OCI-LY7 (cell line): ENCODE results near the gene TTBK1. TPM values are rescaled to one million over a fixed set of nuclear protein-coding genes. Genes with fewer than 3 reads are reported as not detected.

ENCODE experiments used
- BruUV-seq: library from RNA; stranded (reverse); fragments of 400-500 nt; replicated peaks from 2 replicates; lab custom pipeline; 2021; lab: Mats Ljungman, UMichigan
- CTCF ChIA-PET: fragments of 300-600 bp; sonication (Branson Sonifier 250); formaldehyde crosslinking; loops from one replicate; lab custom pipeline; 2022; ENCODE audit warnings: antibody characterized with exemption; ENCODE audit not compliant: unreplicated experiment; lab: Charles Lee
- POLR2A ChIA-PET: fragments of 300-600 bp; sonication (Branson Sonifier 250); formaldehyde crosslinking; loops from one replicate; lab custom pipeline; 2022; ENCODE audit warnings: antibody characterized with exemption; lab: Charles Lee
- DNase-seq: peaks from one replicate; pipeline ENCODE4 v3.0.0-alpha.2; 2015; ENCODE audit warnings: low spot score
- H2AFZ ChIP-seq: fragments of 200-600 bp; sonication (generic), shearing (Covaris generic); 2 replicates; pipeline ENCODE4 v1.6.1; 2014; ENCODE audit warnings: mild to moderate bottlenecking, antibody characterized with exemption, low read length, moderate library complexity
- H3K27ac ChIP-seq: fragments of 200-600 bp; sonication (generic); 2 replicates; pipeline ENCODE4 v1.5.1; 2014; ENCODE audit warnings: mixed run types, low read depth, mild to moderate bottlenecking, moderate library complexity, low read length, inconsistent platforms; ENCODE audit not compliant: poor library complexity, severe bottlenecking
- H3K36me3 ChIP-seq: fragments of 200-600 bp; sonication (generic); 2 replicates; pipeline ENCODE4 v1.6.1; 2014; ENCODE audit warnings: mild to moderate bottlenecking, antibody characterized with exemption, low read length, moderate library complexity, mixed read lengths; ENCODE audit not compliant: insufficient read depth
- H3K4me1 ChIP-seq: fragments of 200-600 bp; sonication (generic); 2 replicates; pipeline ENCODE4 v1.5.1; 2014; ENCODE audit warnings: mild to moderate bottlenecking, low read length; ENCODE audit not compliant: insufficient read depth, poor library complexity, severe bottlenecking
- H3K4me2 ChIP-seq: fragments of 200-600 bp; sonication (generic); 2 replicates; pipeline ENCODE4 v1.6.1; 2014; ENCODE audit warnings: mild to moderate bottlenecking, low read length
- H3K4me3 ChIP-seq: fragments of 200-600 bp; sonication (generic); 2 replicates; pipeline ENCODE4 v1.5.1; 2014; ENCODE audit warnings: mild to moderate bottlenecking, low read depth, low read length; ENCODE audit not compliant: poor library complexity, severe bottlenecking
- H3K79me2 ChIP-seq: fragments of 200-600 bp; sonication (generic); 2 replicates; pipeline ENCODE4 v1.6.1; 2016; ENCODE audit warnings: low read depth, mild to moderate bottlenecking, low read length, moderate library complexity, mixed read lengths; ENCODE audit not compliant: insufficient read depth
- H3K9me2 ChIP-seq: fragments of 200-600 bp; sonication (generic); 2 replicates; pipeline ENCODE4 v1.6.1; 2016; ENCODE audit warnings: mild to moderate bottlenecking, low read length, mixed read lengths; ENCODE audit not compliant: insufficient read depth
- H3K9me3 ChIP-seq: fragments of 200-600 bp; sonication (generic); 2 replicates; pipeline ENCODE4 v1.6.1; 2014; ENCODE audit warnings: mild to moderate bottlenecking, mixed run types, low read length, mixed read lengths
- H4K20me1 ChIP-seq: fragments of 200-600 bp; sonication (generic); 2 replicates; pipeline ENCODE4 v1.6.1; 2014; ENCODE audit warnings: mild to moderate bottlenecking, antibody characterized with exemption, low read length, moderate library complexity, mixed read lengths; ENCODE audit not compliant: insufficient read depth
- CTCF ChIP-seq: fragments of 200-600 bp; sonication (generic); conservative IDR thresholded peaks from 2 replicates; pipeline ENCODE4 v1.5.1; 2014; ENCODE audit warnings: mild to moderate bottlenecking, antibody characterized with exemption, low read length, moderate library complexity, mixed read lengths
- EZH2phosphoT487 ChIP-seq: fragments of 200-600 bp; sonication (generic); IDR thresholded peaks from 2 replicates; pipeline ENCODE4 v1.6.1; 2018; ENCODE audit warnings: low read depth, borderline replicate concordance, mild to moderate bottlenecking, mixed run types, antibody characterized with exemption, low read length, moderate library complexity, mixed read lengths
- intact Hi-C: fragments of 100-400 bp; cut with micrococcal nuclease; formaldehyde crosslinking; loops from one replicate; pipeline ENCODE4 v1.10.0; 2022; ENCODE audit not compliant: unreplicated experiment
- total RNA-seq, 2 experiments: library from RNA; depleted of rRNA in 1 of 2; stranded (reverse); fragments of >200 nt in 1 of 2; shearing (Covaris generic) in 1 of 2; gene quantifications; 2 replicates each; pipeline ENCODE4 v1.2.3, GENCODE V29; 2014 to 2022

The TTBK1 gene
- total RNA-seq, 2 experiments from 2014 or later, result 0.35 to 1.7 TPM

DNA sequence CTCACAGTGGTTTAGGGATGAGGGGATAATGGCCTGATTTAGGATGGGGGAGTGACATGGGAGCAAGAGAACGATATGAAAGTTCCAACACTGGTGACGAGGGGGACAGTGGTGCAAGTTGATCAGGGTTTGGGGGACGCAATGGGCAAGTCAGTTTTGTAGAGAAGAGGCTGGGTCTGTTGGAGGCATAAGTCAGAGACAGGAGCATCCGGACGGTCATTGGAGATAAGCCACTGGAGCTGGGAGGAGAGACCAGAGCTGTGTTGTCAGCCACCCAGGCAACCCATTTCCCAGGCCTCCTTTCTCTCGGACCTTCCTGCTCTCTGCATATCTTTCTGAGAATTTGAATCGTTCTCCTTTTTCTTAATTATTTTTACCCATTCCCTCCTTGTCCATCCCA, 23.5 kb upstream of the TTBK1 start:
- Histone ChIP-seq H4K20me1 (no peaks in the 10 kb centered on the region), H3K4me2 (no peak overlapping the region), H3K79me2 (no peaks in the 10 kb centered on the region), H3K4me1 (peaks cover 30% of the 10 kb centered on the region), H3K9me2 (no peaks in the 10 kb centered on the region), H3K4me3 (no peak overlapping the region), H3K36me3 (peaks cover 20% of the 10 kb centered on the region; the same call in 1 of the 2 replicates), H3K27ac (no peak overlapping the region), H3K9me3 (no peaks in the 10 kb centered on the region), H2AFZ (no peak overlapping the region)
- no peak for DNase-seq
- ChIA-PET POLR2A (no interaction called here), CTCF (interaction anchor here (0.5 kb wide), 1 partner anchor 9 kb away, joined by 3 read pairs; the partner anchor contains the start of gene DNPH1)
- intact Hi-C loops, result no loop called here
- no TSS peak for BruUV-seq
- TF ChIP-seq EZH2phosphoT487 (no peak), CTCF (no peak)

DNA sequence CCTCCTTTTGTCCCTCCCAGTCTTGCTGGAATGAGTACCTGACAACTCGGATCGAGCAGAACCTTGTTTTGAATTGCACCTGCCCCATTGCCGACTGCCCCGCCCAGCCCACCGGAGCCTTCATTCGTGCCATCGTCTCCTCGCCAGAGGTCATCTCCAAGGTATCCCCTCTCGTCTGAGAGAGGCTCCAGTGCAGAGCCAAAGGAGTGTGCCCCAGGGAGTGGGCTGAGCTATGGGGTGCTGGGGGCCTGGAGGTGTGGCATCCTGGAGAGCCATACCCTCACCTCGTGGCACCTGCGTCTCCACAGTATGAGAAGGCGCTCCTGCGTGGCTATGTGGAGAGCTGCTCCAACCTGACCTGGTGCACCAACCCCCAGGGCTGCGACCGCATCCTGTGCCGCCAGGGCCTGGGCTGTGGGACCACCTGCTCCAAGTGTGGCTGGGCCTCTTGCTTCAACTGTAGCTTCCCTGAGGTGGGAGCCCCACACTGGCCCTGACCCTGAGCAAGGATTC, 22.8 kb upstream of the TTBK1 start:
- H3K4me3 ChIP-seq, result no peak overlapping the region
- H4K20me1 ChIP-seq, result no peaks in the 10 kb centered on the region
- no peak overlapping the region for H2AFZ ChIP-seq
- intact Hi-C loops, result no loop called here
- H3K79me2 ChIP-seq, result no peaks in the 10 kb centered on the region
- H3K4me1 ChIP-seq, result peaks cover 37% of the 10 kb centered on the region
- no peak overlapping the region for H3K27ac ChIP-seq
- CTCF ChIA-PET, result no interaction called here
- TF ChIP-seq CTCF (no peak), EZH2phosphoT487 (no peak)
- DNase-seq, result no peak
- POLR2A ChIA-PET, result no interaction called here
- no peaks in the 10 kb centered on the region for H3K9me2 ChIP-seq
- peaks cover 24% of the 10 kb centered on the region for H3K36me3 ChIP-seq
- no TSS peak for BruUV-seq
- no peaks in the 10 kb centered on the region for H3K9me3 ChIP-seq
- no peak overlapping the region for H3K4me2 ChIP-seq

GRCh38 chr6:43221046-43221972, 22.0 kb upstream of the TTBK1 start:
- no peak overlapping the region for H3K4me2 ChIP-seq
- H3K36me3 ChIP-seq, result peaks cover 29% of the 10 kb centered on the region
- H3K9me3 ChIP-seq, result no peaks in the 10 kb centered on the region
- no peaks in the 10 kb centered on the region for H3K79me2 ChIP-seq
- H3K9me2 ChIP-seq, result no peaks in the 10 kb centered on the region
- no TSS peak for BruUV-seq
- no peaks in the 10 kb centered on the region for H4K20me1 ChIP-seq
- CTCF ChIA-PET, result interaction anchor here (0.6 kb wide), 1 partner anchor 1504 kb away, joined by 4 read pairs; no protein-coding TSS in a partner anchor
- no peak overlapping the region for H3K27ac ChIP-seq
- no peak overlapping the region for H2AFZ ChIP-seq
- POLR2A ChIA-PET, result no interaction called here
- TF ChIP-seq CTCF (no peak), EZH2phosphoT487 (no peak)
- DNase-seq, result no peak
- intact Hi-C loops, result no loop called here
- peaks cover 42% of the 10 kb centered on the region for H3K4me1 ChIP-seq
- H3K4me3 ChIP-seq, result no peak overlapping the region
